Dendritic cell treated with granulocyte-macrophage colony-stimulating factor and Interleukin-4, amounts not matched to agents 40 ng/mL and 50 ng/mL, for 4 days (primary cell): ENCODE data around the gene PROSER1.
"Not testable (repeated sequence)": the region's sequence is repeated elsewhere in the genome, so short reads cannot be mapped to it uniquely, and the experiment has no call there.

Experiments
- H3K27ac Mint-ChIP-seq: one replicate; pipeline ENCODE4 v1.8.0; 2022; ENCODE audit warnings: mild to moderate bottlenecking, mixed read lengths
- H3K27me3 Mint-ChIP-seq: one replicate; pipeline ENCODE4 v1.8.0; 2022; ENCODE audit warnings: mild to moderate bottlenecking, mixed read lengths
- H3K36me3 Mint-ChIP-seq: one replicate; pipeline ENCODE4 v1.8.0; 2022; ENCODE audit warnings: low read depth, mixed read lengths
- H3K4me1 Mint-ChIP-seq: one replicate; pipeline ENCODE4 v1.8.0; 2022; ENCODE audit warnings: low read depth, mixed read lengths
- H3K4me3 Mint-ChIP-seq: one replicate; pipeline ENCODE4 v1.8.0; 2022; ENCODE audit warnings: mild to moderate bottlenecking, moderate library complexity, mixed read lengths
- H3K9me3 Mint-ChIP-seq: one replicate; pipeline ENCODE4 v1.8.0; 2022; ENCODE audit warnings: mixed read lengths
- intact Hi-C: fragments of 100-400 bp; cut with micrococcal nuclease; formaldehyde crosslinking; loops from one replicate; pipeline ENCODE4 v1.15.0; 2022

PROSER1 gene

DNA sequence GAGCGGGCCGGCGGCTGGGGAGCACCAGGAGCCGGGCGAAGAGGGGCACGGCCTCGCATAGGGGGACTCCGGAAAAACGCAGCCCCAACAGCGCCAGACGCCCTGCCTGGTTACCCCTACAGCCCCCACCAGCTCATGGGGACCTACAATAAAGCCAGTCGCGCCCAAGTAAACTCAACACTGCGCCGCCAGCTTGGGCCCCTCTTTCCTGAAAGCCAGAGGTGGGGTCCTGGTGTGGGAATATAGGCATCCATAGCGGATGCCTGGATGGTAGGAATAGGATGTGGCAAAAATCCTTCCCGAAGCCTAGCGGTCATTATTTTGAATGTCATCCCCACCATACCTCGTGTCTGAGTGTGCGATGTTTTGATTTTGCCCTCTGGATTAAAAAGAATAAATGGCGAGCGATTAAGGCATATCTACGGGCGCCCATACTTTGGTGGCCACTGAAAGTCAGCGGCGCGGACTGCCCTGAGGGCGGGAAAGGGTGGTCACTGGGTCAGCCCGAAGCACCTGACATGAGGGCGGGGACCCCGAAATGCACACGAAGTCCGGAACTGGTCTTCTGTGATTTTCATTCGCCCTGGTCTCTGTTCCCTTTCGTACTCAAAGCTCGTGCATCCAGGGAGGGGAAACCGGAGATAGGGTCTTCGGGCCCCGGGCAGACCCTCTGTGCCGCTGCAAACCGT lies at the start of gene PROSER1, which contains the start of gene NHLRC3:
TSS of gene PROSER1 (minus strand) at position 210 of the 689 bp plus-strand sequence. CDS start 847 bp downstream, outside the sequence.
TSS of gene NHLRC3 (plus strand) at position 577 of the 689 bp plus-strand sequence. CDS start 184 bp downstream, outside the sequence.
- Mint-ChIP-seq H3K27me3 (no peaks in the 10 kb centered on the region), H3K4me1 (peaks cover 46% of the 10 kb centered on the region), H3K36me3 (peaks cover 32% of the 10 kb centered on the region), H3K9me3 (no peaks in the 10 kb centered on the region), H3K27ac (peak within 1 kb of the TSS; percentile 99), H3K4me3 (peak within 1 kb of the TSS; percentile 90)
- intact Hi-C loops: loop anchor here (10.0 kb wide), 1 partner anchor 693 kb away; the partner anchor contains the start of gene UFM1

GRCh38 chr13:39086251-39086945 lies 48.5 kb upstream of the PROSER1 start:
- intact Hi-C loops, H3K27me3 Mint-ChIP-seq, H3K27ac Mint-ChIP-seq, H3K9me3 Mint-ChIP-seq, H3K4me1 Mint-ChIP-seq, H3K4me3 Mint-ChIP-seq, H3K36me3 Mint-ChIP-seq: not testable (repeated sequence)

DNA sequence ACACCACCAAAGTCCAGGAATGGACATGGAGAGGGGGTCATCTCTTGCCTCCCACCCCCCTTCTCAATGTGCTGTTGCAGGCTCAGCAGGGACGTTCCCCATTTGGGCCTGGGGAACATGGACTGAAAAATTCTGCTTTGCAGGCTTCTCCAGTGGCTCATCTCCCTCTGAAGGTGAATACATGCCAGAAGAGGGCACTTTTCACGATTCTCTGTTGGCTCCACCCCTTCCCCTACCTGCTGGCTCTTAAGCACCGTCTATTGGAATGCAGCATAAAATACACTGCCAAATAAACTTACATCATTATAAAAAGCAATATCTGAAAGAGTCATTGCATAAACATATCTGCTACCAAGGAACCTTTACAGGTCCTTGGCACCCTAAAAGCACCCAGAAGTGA lies 36.1 kb upstream of the PROSER1 start:
- intact Hi-C loops: no loop called here
- Mint-ChIP-seq H3K4me3 (no peak overlapping the region), H3K27me3 (peaks cover 16% of the 10 kb centered on the region), H3K27ac (no peak overlapping the region), H3K36me3 (no peaks in the 10 kb centered on the region), H3K4me1 (no peaks in the 10 kb centered on the region), H3K9me3 (no peaks in the 10 kb centered on the region)

- Mint-ChIP-seq H3K27me3 (peaks cover 16% of the 10 kb centered on the region), H3K36me3 (no peaks in the 10 kb centered on the region)
Measured at GRCh38 chr13:39072842-39073241, 35.0 kb upstream of the PROSER1 start.

GRCh38 chr13:39062004-39062403 lies 24.1 kb upstream of the PROSER1 start:
- H3K27me3 Mint-ChIP-seq: no peaks in the 10 kb centered on the region
- intact Hi-C loops: no loop called here
- peaks cover 68% of the 10 kb centered on the region for H3K36me3 Mint-ChIP-seq
- H3K9me3 Mint-ChIP-seq: peaks cover 6% of the 10 kb centered on the region
- H3K4me1 Mint-ChIP-seq: peaks cover 11% of the 10 kb centered on the region
- H3K27ac Mint-ChIP-seq: no peak overlapping the region
- H3K4me3 Mint-ChIP-seq: no peak overlapping the region

More at GRCh38 chr13:39072842-39073241, 35.0 kb upstream of the PROSER1 start:
- Mint-ChIP-seq H3K4me1 (no peaks in the 10 kb centered on the region), H3K4me3 (no peak overlapping the region), H3K27ac (no peak overlapping the region), H3K9me3 (no peaks in the 10 kb centered on the region)
- intact Hi-C loops: no loop called here

DNA sequence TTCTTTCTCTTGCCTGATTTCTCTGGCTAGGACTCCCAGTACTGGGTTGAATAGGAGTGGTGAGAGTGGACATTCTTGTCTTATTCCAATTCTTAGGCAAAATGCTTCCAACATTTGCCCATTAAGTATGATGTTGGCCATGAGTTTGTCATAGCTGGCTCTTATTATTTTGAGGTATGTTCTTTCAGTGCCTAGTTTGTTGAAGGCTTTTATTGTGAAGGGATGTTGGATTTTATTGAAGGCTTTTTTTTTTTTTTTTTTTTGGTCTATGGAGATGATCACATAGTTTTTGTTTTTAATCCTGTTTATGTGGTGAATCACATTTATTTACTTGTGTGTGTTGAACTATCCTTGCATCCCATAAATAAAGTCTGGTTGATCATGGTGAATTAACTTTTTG lies 20.2 kb upstream of the PROSER1 start:
- intact Hi-C loops: no loop called here
- H3K4me3 Mint-ChIP-seq: no peak overlapping the region
- H3K9me3 Mint-ChIP-seq: peaks cover 8% of the 10 kb centered on the region
- no peaks in the 10 kb centered on the region for H3K27me3 Mint-ChIP-seq
- peaks cover 62% of the 10 kb centered on the region for H3K36me3 Mint-ChIP-seq
- H3K27ac Mint-ChIP-seq: peak overlapping the region; percentile 51
- H3K4me1 Mint-ChIP-seq: peaks cover 11% of the 10 kb centered on the region

DNA sequence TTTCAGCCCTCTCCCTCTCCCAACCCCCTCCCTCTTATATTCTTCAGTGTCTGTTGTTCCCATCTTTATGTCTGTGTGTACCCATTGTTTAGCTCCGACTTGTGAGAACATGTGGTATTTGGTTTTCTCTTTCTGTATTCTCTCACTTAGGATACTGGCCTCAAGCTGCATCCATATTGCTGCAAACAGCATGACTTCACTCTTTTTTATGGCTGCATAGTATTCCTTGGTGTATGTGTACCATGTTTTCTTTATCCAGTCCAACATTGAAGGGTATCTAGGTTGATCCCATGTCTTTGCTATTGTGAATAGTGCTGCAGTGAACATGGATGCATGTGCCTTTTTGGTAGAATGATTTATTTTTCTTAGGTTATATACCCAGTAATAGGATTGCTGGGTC lies 18.1 kb upstream of the PROSER1 start:
- Mint-ChIP-seq H3K9me3 (peaks cover 8% of the 10 kb centered on the region), H3K4me3 (no peak overlapping the region), H3K27me3 (no peaks in the 10 kb centered on the region), H3K27ac (no peak overlapping the region), H3K36me3 (peaks cover 54% of the 10 kb centered on the region), H3K4me1 (peaks cover 11% of the 10 kb centered on the region)
- intact Hi-C loops: no loop called here

DNA sequence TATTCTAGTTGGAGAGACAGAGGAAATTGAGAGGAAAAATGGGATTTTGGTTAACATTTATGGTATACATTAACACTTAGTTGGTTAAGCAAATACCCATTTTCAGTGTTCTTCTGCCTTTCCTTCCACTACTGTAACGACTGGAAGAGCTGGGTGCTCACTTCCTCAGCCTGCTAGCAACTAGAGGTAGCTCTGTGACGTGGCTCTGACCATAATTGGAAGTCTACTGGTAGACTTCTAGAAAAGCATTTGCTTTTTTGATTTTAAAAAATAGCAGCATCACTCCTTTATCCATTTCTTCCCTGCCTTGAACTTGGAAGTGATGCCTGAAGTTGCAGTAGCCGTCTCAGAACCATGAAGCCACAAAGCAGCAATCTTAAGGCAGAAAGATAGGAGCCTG lies 16.2 kb upstream of the PROSER1 start:
- Mint-ChIP-seq H3K9me3 (peaks cover 8% of the 10 kb centered on the region), H3K36me3 (peaks cover 44% of the 10 kb centered on the region), H3K27ac (no peak overlapping the region), H3K4me1 (peaks cover 9% of the 10 kb centered on the region), H3K27me3 (no peaks in the 10 kb centered on the region), H3K4me3 (no peak overlapping the region)
- intact Hi-C loops: loop anchor here (5.0 kb wide), 2 partner anchors 208 to 558 kb away; no protein-coding TSS in a partner anchor

DNA sequence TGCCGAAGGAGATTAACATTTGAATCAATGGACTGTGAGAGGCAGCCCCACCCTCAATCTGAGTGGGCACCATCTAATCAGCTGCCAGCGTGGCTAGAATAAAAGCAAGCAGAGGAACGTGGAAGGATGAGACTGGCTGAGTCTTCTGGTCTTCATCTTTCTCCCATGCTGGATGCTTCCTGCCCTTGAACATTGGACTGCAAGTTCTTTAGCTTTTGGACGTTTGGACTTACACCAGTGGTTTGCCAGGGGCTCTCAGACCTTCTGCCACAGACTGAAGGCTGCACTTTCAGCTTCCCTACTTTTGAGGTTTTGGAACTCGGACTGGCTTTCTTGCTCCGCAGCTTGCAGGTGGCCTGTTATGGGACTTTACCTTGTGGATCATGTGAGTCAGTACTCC lies 15.1 kb upstream of the PROSER1 start:
- peaks cover 8% of the 10 kb centered on the region for H3K9me3 Mint-ChIP-seq
- no peak overlapping the region for H3K27ac Mint-ChIP-seq
- H3K4me1 Mint-ChIP-seq: peaks cover 12% of the 10 kb centered on the region
- peaks cover 44% of the 10 kb centered on the region for H3K36me3 Mint-ChIP-seq
- no peaks in the 10 kb centered on the region for H3K27me3 Mint-ChIP-seq
- intact Hi-C loops: loop anchor here (5.0 kb wide), 2 partner anchors 209 to 559 kb away; no protein-coding TSS in a partner anchor
- no peak overlapping the region for H3K4me3 Mint-ChIP-seq

DNA sequence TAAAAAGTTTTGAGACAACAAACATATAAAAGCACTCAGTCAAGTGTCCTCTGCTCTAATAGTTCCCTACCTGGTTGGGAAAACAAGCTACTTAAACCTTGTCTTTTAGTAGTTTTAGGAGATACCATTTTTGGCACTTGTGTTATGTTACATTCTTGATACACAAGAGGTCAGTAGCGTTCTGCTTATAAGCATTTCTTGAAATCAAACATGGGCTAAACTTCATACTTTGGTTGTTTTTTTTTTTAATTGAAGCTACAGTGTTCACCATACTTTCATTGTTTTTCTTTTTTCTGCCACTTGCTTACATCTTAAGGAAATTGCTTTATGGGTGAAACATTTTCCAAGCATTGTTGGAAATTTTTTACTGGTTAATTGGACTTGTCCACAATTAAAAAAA lies 13.3 kb upstream of the PROSER1 start:
- Mint-ChIP-seq H3K4me3 (no peak overlapping the region), H3K27me3 (no peaks in the 10 kb centered on the region), H3K9me3 (peaks cover 6% of the 10 kb centered on the region), H3K4me1 (peaks cover 12% of the 10 kb centered on the region), H3K27ac (no peak overlapping the region), H3K36me3 (peaks cover 52% of the 10 kb centered on the region)
- intact Hi-C loops: loop anchor here (5.0 kb wide), 2 partner anchors 211 to 561 kb away; no protein-coding TSS in a partner anchor

DNA sequence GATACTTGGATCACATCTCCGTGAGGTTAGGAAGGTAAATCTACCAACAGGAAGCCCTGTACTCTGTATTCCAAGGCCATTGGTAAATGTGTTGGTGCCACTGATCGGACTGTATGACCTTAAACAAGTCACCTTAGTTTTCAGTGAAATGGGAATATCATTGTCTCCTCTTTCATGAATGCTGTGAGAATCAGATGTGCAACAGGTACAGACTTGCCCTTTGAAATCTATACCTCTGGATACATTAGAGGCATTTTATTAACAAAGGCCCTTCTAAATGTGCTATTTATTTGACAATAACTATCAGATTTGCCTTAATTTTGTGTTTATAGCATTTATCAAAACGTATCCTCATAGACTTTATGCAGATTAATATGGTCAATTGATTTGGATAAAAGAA lies 11.4 kb upstream of the PROSER1 start:
- Mint-ChIP-seq H3K4me3 (no peak overlapping the region), H3K36me3 (peaks cover 59% of the 10 kb centered on the region), H3K27me3 (no peaks in the 10 kb centered on the region), H3K27ac (no peak overlapping the region), H3K9me3 (no peaks in the 10 kb centered on the region), H3K4me1 (peaks cover 12% of the 10 kb centered on the region)
- intact Hi-C loops: no loop called here

- peaks cover 64% of the 10 kb centered on the region for H3K36me3 Mint-ChIP-seq
- intact Hi-C loops: no loop called here
- H3K9me3 Mint-ChIP-seq: no peaks in the 10 kb centered on the region
- peaks cover 12% of the 10 kb centered on the region for H3K4me1 Mint-ChIP-seq
- H3K4me3 Mint-ChIP-seq: no peak overlapping the region
- H3K27ac Mint-ChIP-seq: no peak overlapping the region
- H3K27me3 Mint-ChIP-seq: no peaks in the 10 kb centered on the region
Measured at GRCh38 chr13:39048806-39049205, 10.9 kb upstream of the PROSER1 start.

DNA sequence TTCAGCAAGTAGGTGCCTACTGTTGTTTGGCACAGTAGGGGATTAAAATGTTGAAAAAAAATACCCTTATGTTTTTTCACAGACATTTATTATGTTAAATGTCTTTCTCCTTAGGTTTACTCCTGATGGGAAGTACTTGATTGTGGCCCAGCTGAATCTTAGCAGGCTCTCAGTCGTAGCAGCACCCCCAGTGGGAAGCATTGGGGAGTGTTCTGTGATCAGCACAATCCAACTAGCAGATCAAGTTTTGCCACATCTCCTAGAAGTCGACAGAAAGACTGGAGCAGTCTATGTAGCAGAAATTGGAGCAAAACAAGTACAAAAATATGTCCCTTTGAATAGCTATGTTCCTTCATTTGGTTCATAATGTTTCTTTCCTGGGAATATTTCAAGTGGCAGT lies 9.7 kb upstream of the PROSER1 start:
- peaks cover 16% of the 10 kb centered on the region for H3K4me1 Mint-ChIP-seq
- H3K36me3 Mint-ChIP-seq: peaks cover 65% of the 10 kb centered on the region
- no peak overlapping the region for H3K4me3 Mint-ChIP-seq
- intact Hi-C loops: no loop called here
- H3K27me3 Mint-ChIP-seq: no peaks in the 10 kb centered on the region
- no peaks in the 10 kb centered on the region for H3K9me3 Mint-ChIP-seq
- H3K27ac Mint-ChIP-seq: no peak overlapping the region

GRCh38 chr13:39044536-39044935 lies 6.6 kb upstream of the PROSER1 start:
- no peak overlapping the region for H3K27ac Mint-ChIP-seq
- no peaks in the 10 kb centered on the region for H3K27me3 Mint-ChIP-seq
- intact Hi-C loops: no loop called here
- peaks cover 76% of the 10 kb centered on the region for H3K36me3 Mint-ChIP-seq
- no peak overlapping the region for H3K4me3 Mint-ChIP-seq
- no peaks in the 10 kb centered on the region for H3K9me3 Mint-ChIP-seq
- H3K4me1 Mint-ChIP-seq: peaks cover 29% of the 10 kb centered on the region
